ENCODE data around the gene SLC38A9. TPM values are rescaled to one million over a fixed set of nuclear protein-coding genes. Genes with fewer than 3 reads are reported as not detected.

Gene SLC38A9
- total and polyA plus RNA-seq, 2 donors (not counting 1 experiment from before 2014, with no cell fraction given): 23.4 to 36.3 TPM

DNA sequence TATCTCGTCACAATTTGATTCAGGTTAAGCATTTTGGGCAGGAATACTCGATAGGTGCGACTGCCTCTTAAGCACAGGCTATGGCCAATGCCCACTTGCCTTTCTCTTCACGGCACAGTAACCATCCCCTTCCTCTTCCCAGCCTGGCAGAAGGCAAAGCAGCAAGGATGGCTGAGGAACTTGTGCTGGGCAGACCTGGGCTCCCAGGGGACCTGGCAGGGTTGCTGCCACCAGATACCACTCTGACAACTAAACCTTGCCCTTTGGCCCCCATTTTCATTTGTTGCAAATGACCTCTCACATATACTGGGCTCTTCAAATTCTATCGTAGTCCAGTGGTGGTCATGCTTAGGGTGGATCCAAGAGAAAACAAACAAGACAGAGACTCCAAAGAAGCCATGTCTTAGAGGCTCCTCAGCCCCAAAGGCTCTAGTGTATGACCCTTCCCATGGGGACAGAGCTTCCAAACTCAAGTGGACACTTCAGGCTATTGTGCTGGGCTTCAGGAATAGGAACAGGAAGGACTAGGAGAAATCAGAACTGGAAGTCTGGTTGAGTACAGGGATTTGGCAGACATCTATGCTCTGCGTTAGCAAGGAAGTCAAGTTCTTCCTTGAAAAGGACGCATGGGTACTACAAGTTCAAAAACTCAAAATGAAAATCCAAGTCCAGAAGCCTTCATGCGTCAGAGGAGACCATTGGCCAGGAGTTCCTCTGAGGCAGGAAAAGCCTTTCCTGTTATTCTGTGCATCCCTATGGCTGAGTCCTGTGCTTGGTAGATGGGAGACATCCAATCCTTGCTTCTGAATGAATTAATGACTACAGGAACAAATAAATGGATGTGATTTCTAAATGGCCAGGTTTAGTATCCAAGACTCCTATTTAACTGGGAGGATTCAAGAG is 112.7 kb downstream of the SLC38A9 start:
- Mint-ChIP-seq H3K4me1 (peaks cover 14% of the 10 kb centered on the region), H3K4me3 (no peak overlapping the region), H3K27me3 (peaks cover 2% of the 10 kb centered on the region), H3K9me3 (ENCODE audit: insufficient read depth) (no peaks in the 10 kb centered on the region), H3K27ac (no peak overlapping the region)
- 98% methylated on average over 7 of the region's 8 CpGs for WGBS (ENCODE audit: insufficient coverage)
- Histone ChIP-seq H3K36me3 (replicated peaks in 1 of 2; ENCODE audit: control extremely low read depth in 1 of 2, control insufficient read depth in 1 of 2, extremely low read depth in 1 of 2, insufficient read depth in 2 of 2, low read length in 1 of 2) (no peaks in the 10 kb centered on the region), H3K9ac (ENCODE audit: low read length) (no peak overlapping the region), H3K4me3 (ENCODE audit: control extremely low read depth in 1 of 5, extremely low read depth in 1 of 5, insufficient read depth in 1 of 5, low read depth in 2 of 5, low read length in 4 of 5) (no peak overlapping the region), H3K4me2 (replicated peaks; ENCODE audit: low read depth, low read length, poor library complexity, severe bottlenecking) (no peak overlapping the region), H3K9me3 (ENCODE audit: control extremely low read depth in 1 of 3, control insufficient read depth in 2 of 3, insufficient read depth in 1 of 3, low read length in 2 of 3) (no peaks in the 10 kb centered on the region), H4K20me1 (ENCODE audit: control insufficient read depth, insufficient read depth, low read length, poor library complexity, severe bottlenecking) (no peaks in the 10 kb centered on the region), H3K79me2 (ENCODE audit: control insufficient read depth, insufficient read depth, low read length) (no peaks in the 10 kb centered on the region), H2AFZ (ENCODE audit: insufficient read depth, low read depth, low read length, poor library complexity, severe bottlenecking) (no peak overlapping the region), H3K27ac (ENCODE audit: low read length in 2 of 2) (no peak overlapping the region), H3K27me3 (replicated peaks in 1 of 4; ENCODE audit: control extremely low read depth in 1 of 4, control insufficient read depth in 3 of 4, insufficient read depth in 4 of 4, low read length in 3 of 4) (no peaks in the 10 kb centered on the region), H3K4me1 (ENCODE audit: control insufficient read depth in 2 of 2, insufficient read depth in 2 of 2, low read length in 2 of 2) (peaks cover 13 to 15% of the 10 kb centered on the region in 2 donors)
- CTCF ChIA-PET: no interaction called here
- no peak for TF ChIP-seq EZH2 (IDR thresholded peaks at IDR 0.05; ENCODE audit: borderline replicate concordance, insufficient read depth, low read depth, low read length, poor library complexity, severe bottlenecking)
- TF ChIP-seq, protein P1, sequence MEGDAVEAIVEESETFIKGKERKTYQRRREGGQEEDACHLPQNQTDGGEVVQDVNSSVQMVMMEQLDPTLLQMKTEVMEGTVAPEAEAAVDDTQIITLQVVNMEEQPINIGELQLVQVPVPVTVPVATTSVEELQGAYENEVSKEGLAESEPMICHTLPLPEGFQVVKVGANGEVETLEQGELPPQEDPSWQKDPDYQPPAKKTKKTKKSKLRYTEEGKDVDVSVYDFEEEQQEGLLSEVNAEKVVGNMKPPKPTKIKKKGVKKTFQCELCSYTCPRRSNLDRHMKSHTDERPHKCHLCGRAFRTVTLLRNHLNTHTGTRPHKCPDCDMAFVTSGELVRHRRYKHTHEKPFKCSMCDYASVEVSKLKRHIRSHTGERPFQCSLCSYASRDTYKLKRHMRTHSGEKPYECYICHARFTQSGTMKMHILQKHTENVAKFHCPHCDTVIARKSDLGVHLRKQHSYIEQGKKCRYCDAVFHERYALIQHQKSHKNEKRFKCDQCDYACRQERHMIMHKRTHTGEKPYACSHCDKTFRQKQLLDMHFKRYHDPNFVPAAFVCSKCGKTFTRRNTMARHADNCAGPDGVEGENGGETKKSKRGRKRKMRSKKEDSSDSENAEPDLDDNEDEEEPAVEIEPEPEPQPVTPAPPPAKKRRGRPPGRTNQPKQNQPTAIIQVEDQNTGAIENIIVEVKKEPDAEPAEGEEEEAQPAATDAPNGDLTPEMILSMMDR (IDR thresholded peaks at IDR 0.05): no peak
- no peak for DNase-seq
- intact Hi-C loops (cut with micrococcal nuclease): no loop called here
- ATAC-seq (ENCODE audit: low read depth): no peak
- POLR2A ChIA-PET: no interaction called here

Data from B cell (primary cell).